Neural crest cell (in vitro differentiated cells): ENCODE measurements around the gene JAG2. TPM values are rescaled to one million over a fixed set of nuclear protein-coding genes. Genes with fewer than 3 reads are reported as not detected.

ENCODE experiments used
- DNase-seq: peaks from one replicate; pipeline ENCODE4 v3.0.0; 2021; ENCODE audit warnings: low read depth, mixed read lengths, low spot score
- H3K27ac Mint-ChIP-seq: one replicate; pipeline ENCODE4 v1.8.0; 2021; ENCODE audit warnings: mild to moderate bottlenecking, mixed read lengths; ENCODE audit not compliant: unreplicated experiment
- H3K27me3 Mint-ChIP-seq: 2 replicates; pipeline ENCODE4 v1.8.0; 2021; ENCODE audit warnings: low read depth, mild to moderate bottlenecking, mixed read lengths
- H3K36me3 Mint-ChIP-seq: 2 replicates; pipeline ENCODE4 v1.8.0; 2021; ENCODE audit warnings: low read depth, mild to moderate bottlenecking, mixed read lengths
- H3K4me1 Mint-ChIP-seq: 2 replicates; pipeline ENCODE4 v1.8.0; 2021; ENCODE audit warnings: mixed read lengths
- H3K4me3 Mint-ChIP-seq: one replicate; pipeline ENCODE4 v1.8.0; 2021; ENCODE audit warnings: mild to moderate bottlenecking, mixed read lengths
- H3K9me3 Mint-ChIP-seq: 2 replicates; pipeline ENCODE4 v1.8.0; 2021; ENCODE audit warnings: mixed read lengths
- total RNA-seq: library from RNA; stranded (reverse); gene quantifications from 2 replicates; pipeline ENCODE4 v1.2.1, GENCODE V29; 2021
- TF ChIP-seq, protein P1 (sequence below): fragments of 200-600 bp; sonication (generic); conservative IDR thresholded peaks from 2 replicates; pipeline ENCODE4 v1.5.0; 2021; ENCODE audit warnings: antibody characterized with exemption, mild to moderate bottlenecking

JAG2 gene
- total RNA-seq, 1 donor from 2014 or later = 4.2 TPM

- Mint-ChIP-seq H3K36me3 (no peaks in the 10 kb centered on the region), H3K4me3 (no peak overlapping the region), H3K27me3 (no peaks in the 10 kb centered on the region), H3K4me1 (no peaks in the 10 kb centered on the region), H3K9me3 (no peaks in the 10 kb centered on the region), H3K27ac (no peak overlapping the region)
- DNase-seq = no peak
- TF ChIP-seq, protein P1, sequence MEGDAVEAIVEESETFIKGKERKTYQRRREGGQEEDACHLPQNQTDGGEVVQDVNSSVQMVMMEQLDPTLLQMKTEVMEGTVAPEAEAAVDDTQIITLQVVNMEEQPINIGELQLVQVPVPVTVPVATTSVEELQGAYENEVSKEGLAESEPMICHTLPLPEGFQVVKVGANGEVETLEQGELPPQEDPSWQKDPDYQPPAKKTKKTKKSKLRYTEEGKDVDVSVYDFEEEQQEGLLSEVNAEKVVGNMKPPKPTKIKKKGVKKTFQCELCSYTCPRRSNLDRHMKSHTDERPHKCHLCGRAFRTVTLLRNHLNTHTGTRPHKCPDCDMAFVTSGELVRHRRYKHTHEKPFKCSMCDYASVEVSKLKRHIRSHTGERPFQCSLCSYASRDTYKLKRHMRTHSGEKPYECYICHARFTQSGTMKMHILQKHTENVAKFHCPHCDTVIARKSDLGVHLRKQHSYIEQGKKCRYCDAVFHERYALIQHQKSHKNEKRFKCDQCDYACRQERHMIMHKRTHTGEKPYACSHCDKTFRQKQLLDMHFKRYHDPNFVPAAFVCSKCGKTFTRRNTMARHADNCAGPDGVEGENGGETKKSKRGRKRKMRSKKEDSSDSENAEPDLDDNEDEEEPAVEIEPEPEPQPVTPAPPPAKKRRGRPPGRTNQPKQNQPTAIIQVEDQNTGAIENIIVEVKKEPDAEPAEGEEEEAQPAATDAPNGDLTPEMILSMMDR = no peak
Observed at GRCh38 chr14:105209646-105210045, 41.1 kb upstream of the JAG2 start.

DNA sequence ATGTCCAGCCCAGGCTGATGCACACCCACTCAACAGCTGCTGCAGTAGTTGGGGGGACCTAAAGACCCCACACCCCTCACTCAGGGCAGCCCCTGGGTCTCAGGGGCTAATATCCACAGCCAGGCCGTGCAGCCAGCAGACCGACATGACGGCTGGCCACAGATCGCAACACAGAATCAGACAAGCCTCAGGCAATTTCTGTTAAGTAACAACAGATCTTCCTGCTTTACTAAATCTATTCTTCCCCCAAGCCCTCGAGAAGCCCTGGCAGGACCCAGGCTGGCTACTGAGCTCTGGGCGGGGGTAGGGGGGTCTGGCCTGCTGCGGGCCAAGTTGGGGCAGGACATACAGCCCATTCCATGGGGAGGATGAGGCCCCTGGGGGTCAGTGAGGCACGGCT is 40.5 kb upstream of the JAG2 start:
- H3K4me3 Mint-ChIP-seq = no peak overlapping the region
- H3K36me3 Mint-ChIP-seq = no peaks in the 10 kb centered on the region
- TF ChIP-seq, protein P1 = no peak
- H3K27ac Mint-ChIP-seq = no peak overlapping the region
- no peak for DNase-seq
- no peaks in the 10 kb centered on the region for H3K27me3 Mint-ChIP-seq
- H3K4me1 Mint-ChIP-seq = no peaks in the 10 kb centered on the region
- no peaks in the 10 kb centered on the region for H3K9me3 Mint-ChIP-seq

GRCh38 chr14:105208738-105209075 is 40.1 kb upstream of the JAG2 start:
- Mint-ChIP-seq H3K27ac (no peak overlapping the region), H3K36me3 (no peaks in the 10 kb centered on the region), H3K27me3 (no peaks in the 10 kb centered on the region), H3K4me1 (no peaks in the 10 kb centered on the region), H3K4me3 (no peak overlapping the region), H3K9me3 (no peaks in the 10 kb centered on the region)
- no peak for DNase-seq
- TF ChIP-seq, protein P1 = no peak

- H3K4me3 Mint-ChIP-seq = no peak overlapping the region
- H3K27me3 Mint-ChIP-seq = no peaks in the 10 kb centered on the region
- H3K4me1 Mint-ChIP-seq = no peaks in the 10 kb centered on the region
- TF ChIP-seq, protein P1 = no peak
- no peaks in the 10 kb centered on the region for H3K9me3 Mint-ChIP-seq
- DNase-seq = no peak
- no peak overlapping the region for H3K27ac Mint-ChIP-seq
- H3K36me3 Mint-ChIP-seq = no peaks in the 10 kb centered on the region
Observed at GRCh38 chr14:105207996-105208737, 39.6 kb upstream of the JAG2 start.

GRCh38 chr14:105207460-105207901 is 38.9 kb upstream of the JAG2 start:
- no peaks in the 10 kb centered on the region for H3K9me3 Mint-ChIP-seq
- no peak for DNase-seq
- H3K4me3 Mint-ChIP-seq = no peak overlapping the region
- no peaks in the 10 kb centered on the region for H3K36me3 Mint-ChIP-seq
- no peaks in the 10 kb centered on the region for H3K4me1 Mint-ChIP-seq
- H3K27me3 Mint-ChIP-seq = peaks cover 3% of the 10 kb centered on the region
- TF ChIP-seq, protein P1 = no peak
- no peak overlapping the region for H3K27ac Mint-ChIP-seq
